ENCODE data around the gene ZNRD2. TPM values are rescaled to one million over a fixed set of nuclear protein-coding genes. Genes with fewer than 3 reads are reported as not detected.

Gene ZNRD2
- total RNA-seq, 4 donors from 2014 or later: 41.9 to 62.9 (median 50.6) TPM

- H3K4me3 ChIP-seq (ENCODE audit: low read depth, poor library complexity, severe bottlenecking): peak overlapping the region; percentile 79
- no peak for DNase-seq (ENCODE audit: low spot score in 2 of 2)
- WGBS, 2 donors: 64 to 71% methylated on average over 10 of the region's 10 CpGs
- TF ChIP-seq POLR2A (IDR thresholded peaks at IDR 0.05): no peak
- TF ChIP-seq, protein P1, sequence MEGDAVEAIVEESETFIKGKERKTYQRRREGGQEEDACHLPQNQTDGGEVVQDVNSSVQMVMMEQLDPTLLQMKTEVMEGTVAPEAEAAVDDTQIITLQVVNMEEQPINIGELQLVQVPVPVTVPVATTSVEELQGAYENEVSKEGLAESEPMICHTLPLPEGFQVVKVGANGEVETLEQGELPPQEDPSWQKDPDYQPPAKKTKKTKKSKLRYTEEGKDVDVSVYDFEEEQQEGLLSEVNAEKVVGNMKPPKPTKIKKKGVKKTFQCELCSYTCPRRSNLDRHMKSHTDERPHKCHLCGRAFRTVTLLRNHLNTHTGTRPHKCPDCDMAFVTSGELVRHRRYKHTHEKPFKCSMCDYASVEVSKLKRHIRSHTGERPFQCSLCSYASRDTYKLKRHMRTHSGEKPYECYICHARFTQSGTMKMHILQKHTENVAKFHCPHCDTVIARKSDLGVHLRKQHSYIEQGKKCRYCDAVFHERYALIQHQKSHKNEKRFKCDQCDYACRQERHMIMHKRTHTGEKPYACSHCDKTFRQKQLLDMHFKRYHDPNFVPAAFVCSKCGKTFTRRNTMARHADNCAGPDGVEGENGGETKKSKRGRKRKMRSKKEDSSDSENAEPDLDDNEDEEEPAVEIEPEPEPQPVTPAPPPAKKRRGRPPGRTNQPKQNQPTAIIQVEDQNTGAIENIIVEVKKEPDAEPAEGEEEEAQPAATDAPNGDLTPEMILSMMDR (IDR thresholded peaks at IDR 0.05): no peak
- intact Hi-C loops (cut with DNase I; ENCODE audit: low total_unique reads): no loop called here
These were observed 46.3 kb downstream of the ZNRD2 start for GRCh38 chr11:65616575-65617001.

- no peak for DNase-seq (ENCODE audit: low spot score in 2 of 2)
- no peak overlapping the region for H3K4me3 ChIP-seq (ENCODE audit: low read depth, poor library complexity, severe bottlenecking)
- TF ChIP-seq POLR2A (IDR thresholded peaks at IDR 0.05): no peak
- TF ChIP-seq, protein P1 (IDR thresholded peaks at IDR 0.05): no peak
- 90 to 92% methylated on average over 14 to 17 of the region's 17 CpGs for WGBS, 2 donors
- intact Hi-C loops (cut with DNase I; ENCODE audit: low total_unique reads): no loop called here
These were observed 47.0 kb downstream of the ZNRD2 start for GRCh38 chr11:65617136-65617850.

DNA sequence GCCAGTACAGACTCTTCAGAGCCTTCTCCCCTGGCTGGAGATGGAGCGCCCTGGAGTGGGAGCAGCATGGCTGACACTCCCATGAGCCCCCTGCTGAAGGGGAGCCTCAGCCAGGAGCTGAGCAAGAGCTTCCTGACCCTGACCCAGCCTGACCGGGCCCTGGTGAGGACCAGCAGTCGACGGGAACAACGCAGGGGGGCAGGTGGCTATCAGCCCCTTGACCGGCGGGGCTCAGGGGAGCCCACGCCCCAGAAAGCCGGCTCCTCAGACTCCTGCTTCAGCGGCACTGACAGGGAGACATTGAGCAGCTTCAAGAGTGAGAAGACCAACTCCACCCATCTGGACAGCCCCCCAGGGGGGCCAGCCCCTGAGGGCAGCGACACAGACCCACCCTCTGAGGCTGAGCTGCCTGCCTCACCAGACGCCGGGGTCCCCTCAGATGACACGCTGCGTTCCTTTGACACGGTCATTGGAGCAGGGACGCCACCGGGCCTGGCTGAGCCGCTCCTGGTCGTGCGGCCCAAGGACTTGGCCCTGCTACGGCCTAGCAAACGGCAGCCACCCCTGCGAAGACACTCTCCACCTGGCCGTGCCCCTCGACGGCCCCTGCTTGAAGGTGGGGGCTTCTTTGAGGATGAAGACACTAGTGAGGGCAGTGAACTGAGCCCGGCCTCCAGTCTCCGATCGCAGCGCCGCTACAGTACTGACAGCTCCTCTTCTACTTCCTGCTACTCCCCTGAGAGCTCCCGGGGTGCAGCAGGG, 47.9 kb downstream of the ZNRD2 start:
- intact Hi-C loops (cut with DNase I; ENCODE audit: low total_unique reads): no loop called here
- DNase-seq (ENCODE audit: low spot score in 2 of 2): no peak
- no peak overlapping the region for H3K4me3 ChIP-seq (ENCODE audit: low read depth, poor library complexity, severe bottlenecking)
- 95% methylated on average over 21 to 33 of the region's 33 CpGs for WGBS, 2 donors
- TF ChIP-seq POLR2A (IDR thresholded peaks at IDR 0.05): no peak
- TF ChIP-seq, protein P1 (IDR thresholded peaks at IDR 0.05): no peak

DNA sequence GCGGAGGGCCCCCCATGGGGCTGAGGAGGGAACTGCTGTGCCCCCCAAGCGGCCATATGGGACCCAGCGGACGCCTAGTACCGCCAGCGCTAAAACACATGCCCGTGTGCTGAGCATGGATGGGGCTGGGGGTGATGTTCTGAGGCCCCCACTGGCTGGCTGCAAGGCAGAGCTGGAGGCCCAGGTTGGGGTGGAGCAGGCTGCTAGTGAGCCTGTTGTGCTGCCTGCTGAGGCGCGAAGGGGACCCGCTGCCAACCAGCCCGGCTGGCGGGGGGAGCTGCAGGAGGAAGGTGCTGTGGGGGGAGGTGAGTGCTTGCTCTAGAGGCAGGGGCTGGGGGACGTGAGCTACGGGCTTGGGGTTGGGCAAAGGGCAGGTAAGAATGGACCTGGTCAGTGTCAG, 48.5 kb downstream of the ZNRD2 start:
- no peak overlapping the region for H3K4me3 ChIP-seq (ENCODE audit: low read depth, poor library complexity, severe bottlenecking)
- intact Hi-C loops (cut with DNase I; ENCODE audit: low total_unique reads): no loop called here
- 90 to 95% methylated on average over 14 of the region's 14 CpGs for WGBS, 2 donors
- no peak for DNase-seq (ENCODE audit: low spot score in 2 of 2)
- TF ChIP-seq, protein P1 (IDR thresholded peaks at IDR 0.05): no peak
- no peak for TF ChIP-seq POLR2A (IDR thresholded peaks at IDR 0.05)

GRCh38 chr11:65619281-65619928, 49.1 kb downstream of the ZNRD2 start:
- TF ChIP-seq, protein P1 (IDR thresholded peaks at IDR 0.05): no peak
- TF ChIP-seq POLR2A (IDR thresholded peaks at IDR 0.05): no peak
- intact Hi-C loops (cut with DNase I; ENCODE audit: low total_unique reads): no loop called here
- WGBS, 2 donors: 93 to 95% methylated on average over 21 to 22 of the region's 29 CpGs
- no peak overlapping the region for H3K4me3 ChIP-seq (ENCODE audit: low read depth, poor library complexity, severe bottlenecking)
- DNase-seq (ENCODE audit: low spot score in 2 of 2): no peak
